ENCODE data around the gene TRMT1L.

DNA sequence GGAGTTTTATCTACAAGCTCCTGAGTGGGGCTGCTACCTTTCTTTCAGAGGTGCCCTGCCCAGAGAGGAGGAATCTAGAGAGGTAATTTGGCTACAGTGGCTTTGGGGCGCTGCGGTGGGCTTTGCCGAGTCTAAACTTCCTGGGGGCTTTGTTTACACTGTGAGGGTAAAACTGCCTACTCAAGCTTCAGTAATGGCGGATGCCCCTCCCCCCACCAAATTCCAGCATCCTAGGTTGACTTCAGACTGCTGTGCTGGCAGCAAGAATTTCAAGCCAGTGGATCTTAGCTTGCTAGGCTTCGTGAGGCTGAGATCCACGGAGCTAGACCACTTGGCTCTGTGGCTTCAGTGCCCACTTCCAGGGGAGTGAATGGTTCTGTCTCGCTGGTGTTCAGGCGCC is 44.1 kb upstream of the TRMT1L start:
- no peak for TF ChIP-seq TCF7L2 (IDR thresholded peaks at IDR 0.05; ENCODE audit: borderline replicate concordance, extremely low read depth, insufficient read depth, insufficient read length)
- TF ChIP-seq, protein P1, sequence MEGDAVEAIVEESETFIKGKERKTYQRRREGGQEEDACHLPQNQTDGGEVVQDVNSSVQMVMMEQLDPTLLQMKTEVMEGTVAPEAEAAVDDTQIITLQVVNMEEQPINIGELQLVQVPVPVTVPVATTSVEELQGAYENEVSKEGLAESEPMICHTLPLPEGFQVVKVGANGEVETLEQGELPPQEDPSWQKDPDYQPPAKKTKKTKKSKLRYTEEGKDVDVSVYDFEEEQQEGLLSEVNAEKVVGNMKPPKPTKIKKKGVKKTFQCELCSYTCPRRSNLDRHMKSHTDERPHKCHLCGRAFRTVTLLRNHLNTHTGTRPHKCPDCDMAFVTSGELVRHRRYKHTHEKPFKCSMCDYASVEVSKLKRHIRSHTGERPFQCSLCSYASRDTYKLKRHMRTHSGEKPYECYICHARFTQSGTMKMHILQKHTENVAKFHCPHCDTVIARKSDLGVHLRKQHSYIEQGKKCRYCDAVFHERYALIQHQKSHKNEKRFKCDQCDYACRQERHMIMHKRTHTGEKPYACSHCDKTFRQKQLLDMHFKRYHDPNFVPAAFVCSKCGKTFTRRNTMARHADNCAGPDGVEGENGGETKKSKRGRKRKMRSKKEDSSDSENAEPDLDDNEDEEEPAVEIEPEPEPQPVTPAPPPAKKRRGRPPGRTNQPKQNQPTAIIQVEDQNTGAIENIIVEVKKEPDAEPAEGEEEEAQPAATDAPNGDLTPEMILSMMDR (IDR thresholded peaks at IDR 0.05 in 2 of 3, conservative IDR thresholded peaks at IDR 0.05 in 1 of 3; ENCODE audit: borderline replicate concordance in 1 of 3, insufficient read depth in 1 of 3, low read depth in 2 of 3, low read length in 2 of 3) = no peak

All from HCT116 (cell line).